Measurements from ENCODE around the gene MAGEB3.
"Not testable (repeated sequence)": the region's sequence is repeated elsewhere in the genome, so short reads cannot be mapped to it uniquely, and the experiment has no call there.

Gene MAGEB3, protein sequence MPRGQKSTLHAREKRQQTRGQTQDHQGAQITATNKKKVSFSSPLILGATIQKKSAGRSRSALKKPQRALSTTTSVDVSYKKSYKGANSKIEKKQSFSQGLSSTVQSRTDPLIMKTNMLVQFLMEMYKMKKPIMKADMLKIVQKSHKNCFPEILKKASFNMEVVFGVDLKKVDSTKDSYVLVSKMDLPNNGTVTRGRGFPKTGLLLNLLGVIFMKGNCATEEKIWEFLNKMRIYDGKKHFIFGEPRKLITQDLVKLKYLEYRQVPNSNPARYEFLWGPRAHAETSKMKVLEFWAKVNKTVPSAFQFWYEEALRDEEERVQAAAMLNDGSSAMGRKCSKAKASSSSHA

GRCh38 chrX:30230395-30230794 lies at the start of gene MAGEB3:
TSS of gene MAGEB3 (plus strand) at chrX:30230657. CDS start at chrX:30235925, 5,268 bp downstream.
- no peak for DNase-seq (ENCODE audit: extremely low read depth in 1 of 2, low read depth in 1 of 2)

GRCh38 chrX:30181353-30181752 lies 49.1 kb upstream of the MAGEB3 start:
- no peak for DNase-seq (ENCODE audit: extremely low read depth in 1 of 2, low read depth in 1 of 2)

GRCh38 chrX:30183554-30183953 lies 46.9 kb upstream of the MAGEB3 start:
- DNase-seq (ENCODE audit: extremely low read depth in 1 of 2, low read depth in 1 of 2), result no peak

DNA sequence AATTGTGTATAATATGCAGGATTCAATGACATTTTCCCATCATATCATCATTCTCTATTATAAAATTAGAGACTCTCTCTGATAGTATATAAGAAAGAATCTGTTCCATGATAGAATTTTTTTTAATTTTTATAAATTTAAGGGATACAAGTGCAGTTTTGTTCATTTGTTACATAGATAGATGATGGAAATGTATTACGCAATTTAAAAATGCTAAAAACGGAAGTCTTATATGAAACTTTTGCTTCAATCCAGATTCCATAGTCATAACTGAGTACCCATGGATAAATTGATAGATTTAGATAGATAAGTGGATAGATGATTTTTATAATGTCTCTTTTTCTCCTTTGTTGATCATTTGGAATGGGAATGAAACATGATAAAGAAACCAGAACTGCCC lies 40.0 kb upstream of the MAGEB3 start:
- DNase-seq (ENCODE audit: extremely low read depth in 1 of 2, low read depth in 1 of 2), result no peak

- DNase-seq (ENCODE audit: extremely low read depth in 1 of 2, low read depth in 1 of 2), result not testable (repeated sequence)
Observed at GRCh38 chrX:30193910-30194309, 36.5 kb upstream of the MAGEB3 start.

- DNase-seq (ENCODE audit: extremely low read depth in 1 of 2, low read depth in 1 of 2), result no peak
Observed at GRCh38 chrX:30196322-30196721, 34.1 kb upstream of the MAGEB3 start.

DNA sequence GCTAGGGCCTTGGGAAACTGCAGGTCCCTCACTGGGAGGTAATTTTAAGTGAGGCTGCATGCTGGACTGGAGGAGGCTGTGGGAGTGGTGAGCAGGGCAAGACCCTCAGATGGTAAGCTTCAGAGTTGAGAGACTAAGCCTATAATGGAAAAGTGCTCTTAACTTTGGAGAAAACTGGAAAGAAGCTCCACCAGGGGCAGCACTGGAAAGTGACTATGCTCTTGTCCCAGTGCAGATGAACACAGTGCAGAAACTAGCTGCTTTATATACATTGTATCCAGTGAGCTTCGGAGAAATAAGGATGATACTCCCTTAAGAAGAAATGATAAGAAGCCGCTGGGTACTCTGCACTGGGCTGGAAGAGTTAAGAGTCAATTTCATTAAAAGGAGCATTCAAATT lies 18.3 kb upstream of the MAGEB3 start:
- DNase-seq (ENCODE audit: extremely low read depth in 1 of 2, low read depth in 1 of 2), result no peak

DNA sequence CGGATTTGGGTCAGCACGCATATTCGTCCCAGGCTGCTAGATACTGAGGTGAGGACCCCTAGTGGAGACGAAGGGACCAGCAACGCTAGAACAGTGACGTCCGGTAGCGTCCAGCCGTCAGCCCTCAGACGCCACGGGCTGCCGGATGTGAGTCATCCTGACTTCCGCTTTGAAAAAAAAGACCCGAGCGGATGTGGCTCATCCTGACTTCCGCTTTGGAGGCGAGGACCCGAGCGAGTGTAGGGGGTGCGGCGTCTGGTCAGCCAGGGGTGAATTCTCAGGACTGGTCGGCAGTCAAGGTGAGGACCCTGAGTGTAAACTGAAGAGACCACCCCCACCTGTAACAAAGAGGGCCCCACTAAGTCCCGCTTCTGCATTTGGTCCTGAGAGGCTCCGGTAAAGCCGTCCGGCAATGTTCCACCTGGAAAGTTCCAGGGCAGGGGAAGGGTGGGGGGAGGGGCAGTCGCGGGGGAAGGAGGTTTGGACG lies 15.1 kb upstream of the MAGEB3 start, which contains the start of gene MAGEB2:
TSS of gene MAGEB2 (plus strand) at position 207 of the 487 bp plus-strand sequence. CDS start 3,018 bp downstream, outside the sequence.
- no peak for DNase-seq (ENCODE audit: extremely low read depth in 1 of 2, low read depth in 1 of 2)

GRCh38 chrX:30217465-30217864 lies 13.0 kb upstream of the MAGEB3 start:
- no peak for DNase-seq (ENCODE audit: extremely low read depth in 1 of 2, low read depth in 1 of 2)

DNA sequence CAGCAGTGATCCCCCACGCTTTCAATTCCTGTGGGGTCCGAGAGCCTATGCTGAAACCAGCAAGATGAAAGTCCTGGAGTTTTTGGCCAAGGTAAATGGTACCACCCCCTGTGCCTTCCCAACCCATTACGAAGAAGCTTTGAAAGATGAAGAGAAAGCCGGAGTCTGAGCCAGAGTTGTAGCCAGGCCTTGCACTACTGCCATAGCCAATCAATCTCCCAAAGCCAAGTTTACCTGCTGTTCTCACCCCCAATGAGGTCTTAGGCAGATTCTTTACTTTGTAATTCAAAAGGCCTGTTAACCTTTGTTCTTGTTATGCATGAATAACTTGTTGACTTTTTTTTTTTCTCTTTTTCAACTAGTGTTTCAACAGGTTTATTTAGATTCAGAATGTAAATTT lies 11.1 kb upstream of the MAGEB3 start:
- no peak for DNase-seq (ENCODE audit: extremely low read depth in 1 of 2, low read depth in 1 of 2)

- no peak for DNase-seq (ENCODE audit: extremely low read depth in 1 of 2, low read depth in 1 of 2)
Observed at GRCh38 chrX:30220661-30221060, 9.8 kb upstream of the MAGEB3 start.

GRCh38 chrX:30224536-30224935 lies 5.9 kb upstream of the MAGEB3 start:
- DNase-seq (ENCODE audit: extremely low read depth in 1 of 2, low read depth in 1 of 2), result no peak

DNA sequence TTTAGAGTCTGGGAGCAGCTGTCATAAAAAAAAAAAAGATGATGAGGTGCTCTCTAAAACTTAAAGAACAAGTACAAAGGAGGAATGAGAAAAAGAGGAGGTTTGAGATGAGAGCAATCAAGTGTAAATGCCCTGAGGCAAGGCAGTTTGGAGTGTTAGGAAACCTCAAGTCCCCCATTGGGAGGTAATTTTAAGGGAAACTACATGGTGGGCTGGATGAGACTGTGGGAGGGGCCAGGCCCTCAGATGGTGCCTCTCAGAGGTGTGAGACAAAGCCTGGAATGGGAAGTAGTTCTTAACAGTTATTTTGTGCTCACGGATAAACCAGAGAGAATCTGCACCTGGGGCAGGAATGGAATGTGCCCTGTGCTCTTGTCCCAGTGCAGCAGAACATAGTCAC lies 1.9 kb upstream of the MAGEB3 start:
- no peak for DNase-seq (ENCODE audit: extremely low read depth in 1 of 2, low read depth in 1 of 2)

DNA sequence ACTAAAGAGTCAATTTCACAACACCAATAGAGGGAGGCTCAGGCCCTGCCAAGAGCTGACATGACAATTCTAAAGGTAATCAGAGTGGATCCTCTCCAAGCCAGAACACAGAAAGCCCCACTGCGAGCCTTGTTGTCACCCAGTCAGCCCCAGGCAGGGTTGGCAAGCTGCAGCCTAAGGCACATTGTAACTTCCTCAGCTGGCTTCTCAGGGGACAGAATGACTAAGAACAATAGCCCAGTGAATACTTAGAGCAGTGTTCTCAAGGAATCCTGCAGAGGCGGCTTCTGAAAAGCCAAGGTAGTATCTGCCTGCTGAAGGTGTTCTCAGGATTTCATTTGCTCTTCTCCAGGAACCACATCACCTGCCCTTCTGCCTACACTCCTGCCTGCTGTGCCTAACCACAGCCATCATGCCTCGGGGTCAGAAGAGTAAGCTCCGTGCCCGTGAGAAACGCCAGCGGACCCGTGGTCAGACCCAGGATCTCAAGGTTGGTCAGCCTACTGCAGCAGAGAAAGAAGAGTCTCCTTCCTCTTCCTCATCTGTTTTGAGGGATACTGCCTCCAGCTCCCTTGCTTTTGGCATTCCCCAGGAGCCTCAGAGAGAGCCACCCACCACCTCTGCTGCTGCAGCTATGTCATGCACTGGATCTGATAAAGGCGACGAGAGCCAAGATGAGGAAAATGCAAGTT lies 11.4 kb downstream of the MAGEB3 start, which contains the start of gene MAGEB4:
TSS of gene MAGEB4 (plus strand) at position 277 of the 692 bp plus-strand sequence. CDS start at position 413, 136 bp downstream.
- no peak for DNase-seq (ENCODE audit: extremely low read depth in 1 of 2, low read depth in 1 of 2)

DNA sequence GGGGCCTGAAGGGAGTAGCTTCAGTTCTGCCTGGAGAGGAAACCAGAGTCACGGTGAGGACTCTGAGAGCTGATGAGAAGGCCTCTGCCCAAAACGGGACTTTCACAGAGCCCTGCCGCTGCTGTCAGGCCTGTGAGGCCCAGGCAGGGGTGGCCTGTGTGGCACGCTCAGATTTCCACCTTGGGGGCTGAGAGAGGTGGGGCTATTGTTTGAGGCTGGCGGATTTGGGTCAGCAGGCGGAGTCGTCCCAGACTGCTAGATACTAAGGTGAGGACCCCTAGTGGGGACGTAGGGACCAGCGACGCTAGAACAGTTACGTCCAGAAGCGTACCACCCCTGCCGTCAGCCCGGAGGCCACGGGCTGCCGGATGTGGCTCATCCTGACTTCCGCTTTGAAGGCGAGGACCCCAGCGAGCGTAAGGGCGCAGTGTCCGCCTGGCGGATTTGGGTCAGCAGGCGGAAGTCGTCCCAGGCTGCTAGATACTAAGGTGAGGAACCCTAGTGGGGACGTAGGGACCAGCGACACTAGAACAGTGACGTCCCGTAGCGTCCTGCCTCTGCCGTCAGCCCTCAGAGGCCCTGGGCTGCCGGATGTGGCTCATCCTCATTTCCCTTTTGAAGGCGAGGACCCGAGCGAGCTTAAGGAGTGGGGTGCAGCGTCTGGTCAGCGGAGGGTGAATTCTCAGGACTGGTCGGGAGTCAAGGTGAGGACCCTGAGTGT lies 16.5 kb downstream of the MAGEB3 start, which contains the start of gene MAGEB1:
TSS of gene MAGEB1 (plus strand) at position 378 of the 721 bp plus-strand sequence. CDS start 3,348 bp downstream, outside the sequence.
- DNase-seq (ENCODE audit: extremely low read depth in 1 of 2, low read depth in 1 of 2), result no peak

DNA sequence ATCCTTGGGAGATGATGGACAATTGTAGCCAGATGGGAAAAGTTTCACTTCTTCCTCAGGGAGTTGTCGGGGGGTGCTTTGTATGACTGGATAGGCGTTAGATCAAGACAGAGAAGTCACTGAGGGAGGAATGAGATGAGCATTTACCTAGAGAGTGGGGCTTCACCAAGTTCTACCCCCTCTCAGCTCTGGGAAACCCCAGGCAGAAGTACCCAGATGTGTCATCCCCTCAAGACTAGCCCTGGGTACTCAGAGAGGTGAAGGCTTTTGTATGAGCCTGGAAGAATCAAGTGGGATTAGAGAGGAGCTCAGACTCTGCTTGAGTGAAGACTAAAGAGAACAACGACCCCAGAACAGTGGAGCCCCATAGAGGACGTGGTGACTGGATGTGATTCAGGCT lies 18.4 kb downstream of the MAGEB3 start:
- DNase-seq (ENCODE audit: extremely low read depth in 1 of 2, low read depth in 1 of 2), result no peak

DNA sequence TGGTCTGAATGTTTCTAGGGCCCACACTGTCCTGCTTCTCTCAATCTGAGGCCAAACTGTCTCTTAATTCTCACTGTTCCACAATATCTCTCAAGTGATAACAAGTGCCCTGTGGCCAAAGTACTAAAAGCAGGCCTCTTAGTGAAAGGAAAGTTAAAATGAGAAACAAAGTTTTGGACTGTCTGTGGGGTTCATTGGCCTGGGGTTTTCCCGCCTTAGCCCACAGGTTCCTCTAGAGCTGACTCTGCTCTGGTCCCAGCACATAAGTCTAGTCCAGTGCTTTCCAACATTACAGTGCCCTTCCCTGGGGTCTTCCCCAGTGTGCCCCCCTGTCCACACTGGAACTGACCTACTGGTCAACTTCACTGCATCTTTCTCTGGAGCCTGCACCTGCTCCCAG lies 22.8 kb downstream of the MAGEB3 start:
- no peak for DNase-seq (ENCODE audit: extremely low read depth in 1 of 2, low read depth in 1 of 2)

DNA sequence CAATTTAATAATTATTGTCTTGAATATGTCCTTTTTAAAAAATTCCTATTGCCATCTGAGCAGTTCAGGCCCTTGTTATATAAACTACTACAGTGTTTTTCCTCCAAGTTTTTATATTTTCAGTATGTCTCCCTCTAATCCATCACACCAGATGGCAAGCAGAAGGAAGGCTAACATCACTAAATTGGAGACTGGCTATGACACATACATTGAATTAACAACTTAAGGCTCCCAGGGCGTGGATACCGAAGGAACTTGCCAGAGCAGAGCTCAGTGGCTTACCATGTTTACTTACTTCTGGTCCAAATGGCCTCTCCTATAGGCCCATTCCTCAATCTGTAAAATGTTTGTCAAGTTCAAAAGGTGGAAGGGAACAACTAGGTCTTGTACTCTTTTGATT lies 29.5 kb downstream of the MAGEB3 start:
- no peak for DNase-seq (ENCODE audit: extremely low read depth in 1 of 2, low read depth in 1 of 2)

DNA sequence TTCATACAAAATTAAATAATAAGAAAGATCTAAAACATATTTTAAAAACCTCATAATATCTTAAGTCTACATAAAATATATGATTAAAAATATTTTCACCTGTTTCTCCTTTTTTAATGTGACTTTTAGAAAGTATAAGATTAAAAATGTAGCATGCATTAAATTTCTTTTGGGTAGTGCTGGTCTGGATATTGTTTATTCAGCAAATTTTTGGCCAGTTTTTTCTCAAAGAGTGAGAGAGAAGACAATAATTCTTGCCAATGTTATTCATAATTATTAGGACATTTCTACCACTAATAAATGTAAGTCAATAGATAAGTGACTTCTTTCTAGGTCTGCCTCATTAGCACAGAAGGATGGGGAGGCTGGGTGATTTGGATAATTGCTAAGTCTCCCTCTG lies 30.6 kb downstream of the MAGEB3 start:
- DNase-seq (ENCODE audit: extremely low read depth in 1 of 2, low read depth in 1 of 2), result no peak

GRCh38 chrX:30262763-30263162 lies 32.3 kb downstream of the MAGEB3 start:
- DNase-seq (ENCODE audit: extremely low read depth in 1 of 2, low read depth in 1 of 2), result no peak

DNA sequence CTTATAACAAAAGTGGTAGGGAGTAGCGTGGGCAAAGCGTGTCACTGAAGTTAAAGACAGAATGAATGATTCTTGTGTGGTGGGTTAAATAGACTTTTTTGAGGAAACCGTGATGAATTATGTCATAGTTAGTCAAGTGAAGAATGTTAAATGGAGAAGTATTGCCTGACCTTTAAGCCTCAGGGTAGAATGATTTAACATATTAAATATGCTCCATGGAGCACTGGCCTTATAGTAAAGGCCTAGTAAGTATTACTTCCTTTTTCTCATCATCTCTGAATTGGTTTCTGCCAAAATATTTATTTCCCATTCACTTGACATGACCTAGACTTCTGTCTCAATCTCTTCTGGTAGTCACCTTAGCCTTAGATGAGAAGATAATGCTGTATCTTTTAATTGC lies 40.2 kb downstream of the MAGEB3 start:
- no peak for DNase-seq (ENCODE audit: extremely low read depth in 1 of 2, low read depth in 1 of 2)

Data from stimulated activated CD8-positive, alpha-beta memory T cell treated with anti-CD3 and anti-CD28 coated beads, Interleukin-7, amount 100 ng/mL, for 48 hours (primary cell).